ENCODE data around the gene TRAPPC14. TPM values are rescaled to one million over a fixed set of nuclear protein-coding genes. Genes with fewer than 3 reads are reported as not detected.
"Not testable (repeated sequence)": the region's sequence is repeated elsewhere in the genome, so short reads cannot be mapped to it uniquely, and the experiment has no call there.

The TRAPPC14 gene
- total RNA-seq, 1 donor from 2014 or later: 16.3 TPM

- FAIRE-seq (no peak), DNase-seq (ENCODE audit: low spot score in 2 of 2) (no peak)
These were observed 2.8 kb downstream of the TRAPPC14 start for GRCh38 chr7:100155553-100156317.

- FAIRE-seq (no peak), DNase-seq (ENCODE audit: low spot score in 2 of 2) (peak in 1 of 2 donors; percentile 36)
These were observed 3.7 kb downstream of the TRAPPC14 start for GRCh38 chr7:100154651-100155491.

DNA sequence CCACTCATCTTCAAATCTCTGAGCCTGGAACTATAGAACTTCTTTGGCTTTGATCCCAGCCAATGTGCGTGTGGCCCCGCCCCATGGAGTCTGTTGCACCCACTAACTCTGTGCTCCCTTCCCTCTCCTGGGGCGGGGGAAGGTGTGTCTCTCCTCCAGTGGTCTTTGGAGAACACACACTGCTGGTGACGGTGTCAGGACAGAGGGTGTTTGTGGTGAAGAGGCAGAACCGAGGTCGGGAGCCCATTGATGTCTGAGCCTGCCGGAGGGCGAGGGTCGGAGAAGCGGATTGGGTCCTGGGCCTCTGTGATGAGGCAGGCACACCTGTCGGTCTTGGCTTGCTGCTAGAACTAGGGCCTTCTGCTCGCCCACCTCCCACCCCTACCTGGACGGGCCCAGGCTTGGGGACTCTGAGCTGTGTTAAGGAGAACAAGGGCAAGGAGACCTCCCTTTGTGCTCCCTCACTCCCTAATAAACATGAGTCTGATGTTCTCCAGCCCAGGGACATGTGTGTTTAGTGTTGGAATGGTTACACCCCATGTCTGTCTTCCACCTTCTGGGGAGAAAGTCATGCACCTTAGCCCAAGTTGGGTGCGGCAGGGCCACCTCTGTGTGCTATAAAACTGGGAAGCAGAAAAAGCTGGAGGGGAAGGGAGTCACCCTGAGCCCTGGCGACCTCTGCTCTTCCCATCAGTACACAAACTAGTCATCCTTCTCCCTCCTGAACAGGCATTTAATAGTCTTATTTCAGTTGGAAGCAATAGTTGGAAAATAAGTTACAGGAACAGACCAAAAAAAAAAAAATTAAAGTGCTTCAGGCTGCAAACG lies 4.6 kb downstream of the TRAPPC14 start:
- FAIRE-seq: no peak
- DNase-seq (ENCODE audit: low spot score in 2 of 2): peak in 1 of 2 donors; percentile 14

DNA sequence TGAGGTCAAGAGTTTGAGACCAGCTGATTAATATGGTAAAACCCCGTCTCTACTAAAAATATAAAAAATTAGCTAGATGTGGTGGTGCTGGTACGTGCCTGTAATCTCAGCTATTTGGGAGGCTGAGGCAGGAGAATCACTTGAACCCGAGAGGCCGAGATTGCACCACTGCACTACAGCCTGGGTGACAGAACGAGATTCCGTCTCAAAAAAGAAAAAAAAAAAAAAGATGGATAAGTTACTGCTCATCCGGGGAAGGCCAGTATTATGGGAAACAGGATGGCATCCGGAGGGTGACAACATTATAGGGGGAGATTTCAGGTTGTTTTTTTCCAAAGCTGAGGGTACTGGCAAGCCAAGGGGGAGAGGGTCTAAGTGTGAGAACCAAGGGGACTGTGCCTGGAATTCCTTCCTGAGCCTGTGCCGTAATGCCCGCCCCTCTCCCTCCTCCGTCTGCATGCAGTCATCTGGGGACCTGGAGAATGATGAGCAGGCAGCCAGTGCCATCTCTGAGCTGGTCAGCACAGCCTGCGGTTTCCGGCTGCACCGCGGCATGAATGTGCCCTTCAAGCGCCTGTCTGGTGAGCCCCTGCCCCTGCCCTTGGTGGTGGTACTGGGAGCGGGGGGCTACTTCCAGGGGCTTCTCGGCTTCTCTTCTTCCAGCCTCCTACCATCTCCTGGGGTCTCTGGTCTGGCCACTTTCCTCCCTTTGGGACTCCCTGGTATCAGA lies 5.4 kb downstream of the TRAPPC14 start:
- no peak for DNase-seq (ENCODE audit: low spot score in 2 of 2)
- no peak for FAIRE-seq

- DNase-seq (ENCODE audit: low spot score in 2 of 2) (no peak), FAIRE-seq (no peak)
These were observed 6.1 kb downstream of the TRAPPC14 start for GRCh38 chr7:100152404-100152803.

DNA sequence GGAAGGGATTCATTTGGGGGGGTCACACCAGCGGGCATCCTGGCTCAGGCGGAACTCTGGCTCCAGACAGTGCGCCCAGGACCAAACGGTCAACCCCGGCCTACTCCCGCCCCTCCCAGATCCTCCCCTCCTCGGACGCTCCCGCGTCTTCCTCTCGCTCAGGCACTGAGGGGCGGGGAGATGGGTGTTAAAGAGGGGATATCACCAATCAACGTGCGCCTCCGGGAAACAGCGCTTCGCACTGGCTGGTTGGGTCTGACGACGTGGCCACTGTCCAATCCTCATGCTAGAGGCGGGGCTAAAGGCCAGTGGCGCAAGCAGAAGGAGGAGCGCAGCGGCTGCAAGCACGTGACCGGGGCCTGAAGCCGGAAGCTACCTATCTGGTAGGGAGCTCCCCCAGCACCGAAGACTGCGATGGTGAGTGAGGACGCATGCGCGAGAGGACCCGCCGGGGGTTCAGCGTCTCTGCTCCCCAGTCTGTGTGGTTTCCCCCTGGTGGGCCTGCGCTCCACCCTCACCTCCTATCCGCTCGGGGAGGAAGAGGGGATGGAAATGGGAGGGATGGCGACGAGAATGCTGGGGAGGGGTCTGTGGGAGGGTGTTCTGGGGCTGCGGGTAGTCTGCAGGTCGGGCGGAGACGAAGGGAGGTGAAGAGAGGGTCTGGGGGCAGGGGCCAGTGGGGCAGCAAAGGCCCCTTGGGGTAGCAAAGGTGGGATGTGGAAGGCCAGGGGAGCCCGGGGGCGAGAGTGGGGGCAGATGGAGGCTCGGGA lies 9.8 kb downstream of the TRAPPC14 start, which contains the start of gene LAMTOR4:
TSS of gene LAMTOR4 (plus strand) at position 360 of the 770 bp plus-strand sequence. CDS start at position 415, 55 bp downstream.
- DNase-seq (ENCODE audit: low spot score in 2 of 2): peak; percentile 90 to 97
- peak; percentile 95 for FAIRE-seq

GRCh38 chr7:100148225-100148558 lies 10.3 kb downstream of the TRAPPC14 start:
- DNase-seq (ENCODE audit: low spot score in 2 of 2) (no peak), FAIRE-seq (no peak)

GRCh38 chr7:100147278-100147677 lies 11.2 kb downstream of the TRAPPC14 start:
- no peak for FAIRE-seq
- DNase-seq (ENCODE audit: low spot score in 2 of 2): no peak

- not testable (repeated sequence) for FAIRE-seq; DNase-seq (ENCODE audit: low spot score in 2 of 2)
These were observed 12.2 kb downstream of the TRAPPC14 start for GRCh38 chr7:100146350-100146749.

DNA sequence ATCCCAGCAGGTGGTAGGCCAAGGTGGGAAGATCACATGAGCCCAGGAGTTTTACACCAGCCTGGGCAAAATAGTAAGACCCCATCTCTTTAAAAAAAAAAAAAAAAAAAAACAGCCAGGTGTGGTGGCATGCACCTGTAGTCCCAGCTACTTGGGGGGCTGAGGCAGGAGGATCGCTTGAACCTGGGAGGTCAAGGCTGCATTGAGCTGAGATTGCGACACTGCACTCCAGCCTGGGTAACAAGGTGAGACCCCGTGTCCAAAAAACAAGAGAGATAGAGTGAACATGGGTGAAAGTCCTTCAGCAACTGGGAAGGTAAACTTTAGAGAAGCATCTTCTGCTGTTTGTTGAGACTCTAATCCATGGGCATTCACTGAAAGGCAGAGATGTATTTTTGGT lies 16.1 kb downstream of the TRAPPC14 start:
- DNase-seq (ENCODE audit: low spot score in 2 of 2): no peak
- FAIRE-seq: no peak

- FAIRE-seq: no peak
- no peak for DNase-seq (ENCODE audit: low spot score in 2 of 2)
These were observed 17.0 kb downstream of the TRAPPC14 start for GRCh38 chr7:100141555-100141949.

- no peak for FAIRE-seq
- DNase-seq (ENCODE audit: low spot score in 2 of 2): no peak
These were observed 20.4 kb downstream of the TRAPPC14 start for GRCh38 chr7:100137851-100138760.

GRCh38 chr7:100132697-100133151 lies 25.8 kb downstream of the TRAPPC14 start:
- FAIRE-seq: no peak

DNA sequence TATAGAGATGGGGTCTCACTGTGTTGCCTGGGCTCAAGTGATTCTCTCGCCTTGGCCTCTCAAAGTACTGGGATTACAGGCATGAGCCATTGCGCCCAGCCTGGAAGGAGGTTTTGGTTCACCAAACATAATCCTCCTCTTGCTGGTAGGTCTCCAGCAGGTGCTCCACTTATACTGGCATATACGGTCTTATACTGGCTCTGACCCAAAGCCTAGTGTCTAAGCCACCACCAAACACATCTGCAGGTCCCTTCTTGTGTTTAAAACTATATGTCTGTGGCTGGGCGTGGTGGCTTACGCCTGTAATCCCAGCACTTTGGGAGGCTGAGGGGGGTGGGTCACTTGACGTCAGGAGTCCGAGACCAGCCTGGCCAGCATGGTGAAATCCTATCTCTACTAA lies 26.4 kb downstream of the TRAPPC14 start:
- DNase-seq (ENCODE audit: low spot score in 2 of 2) (no peak), FAIRE-seq (no peak)

More at GRCh38 chr7:100132697-100133151, 25.8 kb downstream of the TRAPPC14 start:
- DNase-seq (ENCODE audit: low spot score in 2 of 2): peak in 1 of 2 donors; percentile 58

DNA sequence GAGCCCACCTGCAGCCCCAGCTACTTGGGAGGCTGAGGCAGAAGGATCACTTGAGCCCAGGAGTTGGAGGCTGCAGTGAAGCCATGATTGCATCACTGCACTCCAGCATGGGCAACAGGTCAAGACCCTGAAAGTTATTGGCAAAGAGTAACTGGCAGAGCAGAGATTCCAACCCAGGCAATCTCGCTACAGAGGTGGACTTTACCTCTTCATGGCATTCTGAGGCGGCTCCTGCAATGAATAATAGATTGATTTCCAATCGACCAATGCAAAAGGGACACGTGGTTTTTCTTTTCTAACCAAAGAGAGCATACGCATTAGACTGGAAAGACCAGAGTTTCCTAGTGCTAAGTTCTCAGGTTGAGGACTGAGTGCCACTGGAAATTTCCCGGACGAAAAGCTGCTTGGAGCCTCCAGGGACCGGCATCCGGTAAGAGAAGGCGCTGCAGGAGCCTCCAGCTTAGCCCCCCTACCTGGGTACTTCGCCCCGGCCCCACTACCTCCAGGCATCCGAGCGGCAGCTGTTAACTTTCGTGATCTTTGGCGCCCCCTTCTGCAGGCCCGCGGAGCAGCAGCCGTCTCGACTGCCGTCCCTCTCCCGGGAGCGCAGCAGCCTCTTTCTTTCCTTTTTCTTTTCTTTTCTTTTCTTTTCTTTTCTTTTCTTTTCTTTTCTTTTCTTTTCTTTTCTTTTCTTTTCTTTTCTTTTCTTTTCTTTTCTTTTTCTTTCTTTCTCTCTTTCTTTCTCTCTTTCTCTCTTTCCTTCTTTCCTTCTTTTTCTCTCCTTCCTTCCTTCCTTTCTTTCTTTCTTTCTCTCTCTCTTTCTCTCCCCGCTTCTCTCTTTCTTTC lies 27.7 kb downstream of the TRAPPC14 start:
- peak; percentile 66 to 75 for DNase-seq (ENCODE audit: low spot score in 2 of 2)
- no peak for FAIRE-seq

DNA sequence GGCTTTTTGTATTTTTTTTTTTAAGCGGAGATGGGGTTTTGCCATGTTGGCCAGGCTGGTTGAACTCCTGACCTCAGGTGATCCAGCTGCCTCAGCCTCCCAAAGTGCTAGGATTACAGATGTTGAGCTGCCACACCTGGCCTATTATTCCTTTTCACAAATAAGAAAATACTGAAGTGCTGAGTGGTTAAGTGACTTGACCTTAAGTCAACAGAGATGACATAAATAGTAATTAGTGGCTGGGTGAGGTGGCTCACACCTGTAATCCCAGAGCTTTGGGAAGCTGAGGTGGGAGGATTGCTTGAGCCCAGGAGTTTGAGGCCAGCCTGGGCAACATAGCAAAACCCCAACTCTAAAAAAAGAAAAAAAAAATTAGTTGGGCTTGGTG lies 28.3 kb downstream of the TRAPPC14 start:
- not testable (repeated sequence) for FAIRE-seq; DNase-seq (ENCODE audit: low spot score in 2 of 2)

GRCh38 chr7:100128637-100128963 lies 29.9 kb downstream of the TRAPPC14 start:
- DNase-seq (ENCODE audit: low spot score in 2 of 2): no peak
- FAIRE-seq: no peak
